Stimulated activated CD8-positive, alpha-beta memory T cell treated with anti-CD3 and anti-CD28 coated beads, Interleukin-7, amount 100 ng/mL, for 1 hour (primary cell): ENCODE measurements around the gene RBM38.

Experiments used
- DNase-seq, 2 donors: peaks; one replicate each; pipeline ENCODE4 v3.0.0-alpha.2; 2020; ENCODE audit warnings: low read depth in 2 of 2

Gene RBM38

DNA sequence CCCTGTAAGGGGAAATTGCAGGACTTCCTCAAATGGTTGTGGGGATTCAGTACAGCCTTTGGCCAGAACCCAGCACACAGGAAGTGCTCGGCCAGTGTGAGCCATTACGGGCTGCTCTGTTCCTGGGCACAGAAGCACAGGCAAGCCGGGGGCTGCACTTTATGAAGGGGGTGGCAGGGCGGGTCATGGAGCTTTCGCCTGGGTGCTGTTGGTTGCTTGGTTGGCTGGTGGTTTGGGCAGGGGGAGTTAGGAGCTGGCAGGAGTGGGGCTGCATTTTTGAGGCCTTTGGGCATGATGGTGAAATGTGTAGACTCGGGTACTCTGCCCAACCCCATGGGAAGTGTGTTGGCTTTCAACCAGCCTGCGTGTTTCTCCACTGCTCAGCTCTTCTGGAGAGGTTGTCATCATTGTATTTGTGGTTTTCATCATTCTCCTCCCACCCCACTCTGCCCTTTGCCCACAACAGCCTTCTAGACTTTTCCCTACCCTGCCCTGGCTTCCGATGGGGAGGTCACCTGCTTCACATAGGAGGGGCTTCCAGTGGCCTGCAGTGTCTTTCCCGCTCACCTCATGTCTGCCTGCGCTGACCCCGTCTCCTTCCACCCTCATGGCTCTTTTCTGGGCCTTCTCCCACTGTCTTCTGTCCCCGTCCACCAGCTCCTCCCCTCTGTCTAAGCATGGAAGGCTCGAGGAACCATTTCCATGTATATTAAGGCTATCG is 16.1 kb upstream of the RBM38 start:
- DNase-seq = no peak

DNA sequence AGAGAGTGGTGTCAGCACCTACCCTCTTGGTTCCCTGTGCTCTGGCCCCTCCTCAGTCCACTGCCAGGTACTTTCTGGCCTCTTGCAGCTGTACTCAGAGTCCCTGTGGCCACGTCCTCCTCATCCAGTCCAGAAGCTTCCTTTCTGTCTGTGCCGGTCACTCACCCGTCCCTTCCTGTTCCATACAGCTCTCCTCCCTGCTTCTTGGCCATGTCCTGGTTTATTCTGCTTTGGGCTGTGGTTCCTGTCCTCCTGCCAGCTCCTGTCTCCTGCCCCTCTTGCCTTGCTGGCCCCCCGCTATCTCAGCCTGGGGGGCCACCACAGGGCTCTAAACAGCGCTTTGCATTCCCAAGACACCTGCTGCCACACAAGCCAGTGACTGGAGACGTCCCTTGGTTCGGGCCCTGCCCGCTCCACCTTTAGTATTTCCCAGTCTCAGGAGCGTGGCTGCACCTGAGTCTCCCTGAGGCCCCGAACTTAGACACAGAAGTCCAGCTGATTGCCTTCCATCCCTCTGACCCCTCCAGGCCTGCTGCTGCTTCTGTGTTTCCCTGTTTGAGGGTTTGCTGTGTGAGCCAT is 15.5 kb upstream of the RBM38 start:
- no peak for DNase-seq

DNA sequence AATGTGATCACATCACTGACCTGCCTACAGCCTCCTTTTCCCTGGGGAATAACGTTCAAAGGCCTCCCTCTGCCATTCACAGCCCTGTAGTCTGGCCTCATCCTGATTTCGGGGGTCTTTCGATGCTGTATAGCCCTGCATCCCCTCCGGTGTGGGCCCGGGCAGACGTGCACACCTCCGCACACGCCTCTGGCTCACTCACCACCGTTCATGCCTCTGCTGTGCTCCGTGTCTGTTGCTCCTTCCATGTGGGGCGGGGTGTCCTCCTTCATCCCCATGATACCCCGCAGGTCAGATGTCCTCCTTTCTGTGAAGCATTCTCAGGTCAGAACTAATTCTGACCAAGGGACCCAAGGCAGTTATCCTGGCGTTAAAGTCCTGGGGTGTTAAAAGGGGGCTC is 13.8 kb upstream of the RBM38 start:
- DNase-seq = no peak

DNA sequence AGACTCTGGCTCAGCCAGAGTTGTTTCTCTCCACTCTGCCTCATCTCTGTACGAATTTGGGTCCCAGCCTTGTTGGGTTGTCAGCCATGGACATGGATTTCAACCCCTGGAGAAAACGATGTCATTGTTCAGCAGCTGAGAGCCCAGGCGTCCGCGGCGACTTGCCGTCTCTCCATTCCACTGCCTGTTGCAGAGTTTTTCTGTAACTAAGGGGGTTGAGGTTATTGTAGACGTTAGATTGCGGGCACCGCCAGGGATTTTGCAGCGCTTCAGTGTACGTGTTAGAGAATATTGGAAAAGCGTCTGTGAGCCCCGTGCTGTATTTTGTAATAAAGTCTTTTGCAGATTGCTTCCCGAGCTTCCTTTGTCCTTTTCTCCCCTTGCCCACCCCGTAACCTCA is 13.1 kb upstream of the RBM38 start:
- DNase-seq = no peak

DNA sequence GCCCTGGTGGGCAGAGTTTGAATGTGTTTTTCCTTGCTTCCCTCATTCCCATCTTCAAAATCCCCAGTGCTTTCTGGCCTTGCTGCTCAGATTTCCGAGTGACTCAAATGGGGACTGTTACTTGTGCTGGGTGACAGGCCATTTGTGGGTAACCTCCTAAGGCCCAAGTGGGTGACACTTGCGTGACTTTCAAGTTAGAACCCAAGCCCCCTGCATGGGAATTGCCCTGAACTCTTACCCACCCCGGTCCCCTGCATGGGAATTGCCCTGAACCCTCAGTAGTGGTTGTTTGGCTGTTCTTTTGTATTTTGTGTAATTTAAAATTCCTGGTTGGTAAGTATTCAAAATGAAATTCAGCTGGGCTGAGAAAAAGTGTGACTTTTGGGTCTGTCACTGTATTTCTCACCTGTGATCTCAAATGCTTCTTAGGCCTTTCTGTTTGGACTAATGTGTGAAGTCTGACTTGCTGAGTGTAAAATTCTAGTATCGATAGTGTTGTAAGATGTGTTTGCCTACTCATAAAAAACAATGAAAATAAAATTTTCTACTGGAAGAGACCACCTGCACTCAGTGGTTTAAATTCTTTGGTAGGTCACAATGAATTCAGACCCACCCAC is 12.4 kb upstream of the RBM38 start:
- DNase-seq = no peak

DNA sequence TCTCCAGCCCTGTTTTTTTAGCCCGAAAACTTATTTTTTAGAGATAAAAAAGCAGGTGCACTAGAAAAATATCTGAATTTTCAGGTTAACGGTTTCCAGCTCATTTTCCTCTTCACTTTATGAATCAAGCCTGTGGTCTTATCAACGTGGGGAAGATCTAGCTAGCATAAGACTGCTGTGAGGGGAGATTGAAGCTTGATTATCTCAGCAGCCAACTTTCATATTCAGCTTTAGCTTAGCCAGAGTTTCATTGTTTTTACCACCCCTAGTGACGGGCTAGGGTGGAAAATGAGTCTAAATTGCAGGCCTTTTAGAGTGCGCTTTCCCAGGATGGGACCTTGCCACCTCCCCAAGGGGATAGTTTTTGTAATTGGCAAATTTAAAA is 11.9 kb upstream of the RBM38 start:
- DNase-seq = no peak

DNA sequence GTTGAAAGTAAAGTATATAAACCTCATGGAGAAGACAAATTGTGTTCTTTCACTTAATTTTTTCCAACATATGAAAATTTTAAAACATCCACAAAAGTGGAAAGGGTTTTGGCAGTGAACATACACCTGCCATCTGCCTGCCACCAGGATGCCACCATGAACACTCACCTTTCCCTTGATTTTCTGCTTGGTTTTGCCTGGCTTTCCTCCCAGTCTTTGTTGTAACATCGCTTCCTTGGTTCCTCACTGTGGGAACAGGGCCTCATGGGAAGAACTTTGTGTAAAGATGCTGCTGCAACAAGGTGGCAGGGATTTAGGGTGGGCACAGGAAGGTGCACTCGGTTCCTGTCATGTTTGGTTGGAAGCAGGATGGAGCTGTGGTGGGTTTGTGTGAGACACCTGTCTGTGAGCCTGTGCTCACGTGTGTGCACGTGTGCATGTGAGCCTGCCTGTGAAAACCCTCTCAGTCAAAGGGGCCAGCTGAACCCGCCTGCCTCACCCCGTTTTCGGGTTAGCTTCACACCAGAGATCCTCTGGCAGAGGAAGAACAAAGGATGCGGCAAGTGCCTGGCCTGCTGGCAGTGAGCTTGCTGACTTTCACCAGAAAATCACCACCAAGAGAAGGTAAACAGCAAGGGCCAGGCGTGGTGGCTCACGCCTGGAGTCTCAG is 11.0 kb upstream of the RBM38 start:
- DNase-seq = no peak

DNA sequence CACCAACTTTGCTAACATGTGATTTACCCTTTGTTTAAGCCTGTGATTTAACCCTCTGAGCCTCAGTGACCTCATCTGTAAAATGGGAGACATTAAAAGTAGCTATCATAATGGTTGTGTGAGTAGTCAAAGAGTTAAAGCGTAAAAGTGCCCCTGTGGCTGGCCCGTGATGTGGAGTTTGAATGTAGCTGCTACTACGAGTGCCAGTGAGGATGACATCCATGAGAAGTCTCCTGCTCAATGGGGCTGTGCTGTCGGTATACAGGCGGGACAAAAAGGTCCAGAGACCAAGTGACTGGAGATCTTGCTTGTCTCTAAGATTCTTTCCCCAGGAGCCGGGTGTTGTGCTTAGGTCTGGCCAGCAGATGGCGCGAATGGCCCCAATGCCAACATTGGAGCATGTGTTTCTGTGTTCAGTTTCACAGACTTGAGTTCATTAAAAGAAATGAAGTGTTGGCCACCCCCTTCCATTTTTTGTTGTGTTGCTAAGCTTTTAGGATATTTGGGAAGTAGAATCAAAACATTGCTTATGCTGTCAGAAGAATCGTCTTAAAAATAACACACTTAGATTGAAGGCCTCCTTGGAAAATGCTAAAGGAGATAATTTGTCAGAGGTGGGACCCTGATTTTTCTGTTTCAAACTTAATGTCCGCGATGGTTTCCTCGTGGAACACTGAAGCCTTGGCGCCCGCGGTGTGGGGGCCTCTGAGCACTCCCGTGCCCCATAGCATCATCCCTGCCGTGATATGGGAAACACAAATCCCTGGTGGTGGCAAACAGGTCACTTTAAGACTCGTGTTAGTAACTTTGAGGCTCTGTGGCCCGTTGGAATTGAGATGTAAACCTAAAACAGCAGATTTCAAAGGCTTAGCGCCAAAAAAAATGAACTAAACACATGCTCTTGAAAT is 9.3 kb upstream of the RBM38 start:
- peak; percentile 65 to 79 for DNase-seq

DNA sequence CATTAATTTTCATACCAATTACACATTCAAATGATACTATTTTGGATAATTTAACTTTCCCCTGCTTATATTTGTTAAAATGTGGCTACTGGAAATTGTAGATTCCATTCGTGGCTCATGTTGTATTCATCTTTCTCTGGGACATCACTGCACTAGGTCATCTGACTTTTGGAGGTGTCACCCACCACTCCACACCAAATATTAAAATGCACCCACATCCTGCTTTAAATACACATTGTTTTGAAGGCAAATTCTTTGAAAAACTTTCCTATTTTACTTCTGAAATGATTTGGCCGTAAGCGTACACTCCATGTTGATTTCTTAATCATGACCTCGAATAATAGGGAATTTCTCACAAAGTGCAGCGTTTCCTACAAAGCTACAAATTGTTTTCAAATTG is 8.7 kb upstream of the RBM38 start:
- no peak for DNase-seq

DNA sequence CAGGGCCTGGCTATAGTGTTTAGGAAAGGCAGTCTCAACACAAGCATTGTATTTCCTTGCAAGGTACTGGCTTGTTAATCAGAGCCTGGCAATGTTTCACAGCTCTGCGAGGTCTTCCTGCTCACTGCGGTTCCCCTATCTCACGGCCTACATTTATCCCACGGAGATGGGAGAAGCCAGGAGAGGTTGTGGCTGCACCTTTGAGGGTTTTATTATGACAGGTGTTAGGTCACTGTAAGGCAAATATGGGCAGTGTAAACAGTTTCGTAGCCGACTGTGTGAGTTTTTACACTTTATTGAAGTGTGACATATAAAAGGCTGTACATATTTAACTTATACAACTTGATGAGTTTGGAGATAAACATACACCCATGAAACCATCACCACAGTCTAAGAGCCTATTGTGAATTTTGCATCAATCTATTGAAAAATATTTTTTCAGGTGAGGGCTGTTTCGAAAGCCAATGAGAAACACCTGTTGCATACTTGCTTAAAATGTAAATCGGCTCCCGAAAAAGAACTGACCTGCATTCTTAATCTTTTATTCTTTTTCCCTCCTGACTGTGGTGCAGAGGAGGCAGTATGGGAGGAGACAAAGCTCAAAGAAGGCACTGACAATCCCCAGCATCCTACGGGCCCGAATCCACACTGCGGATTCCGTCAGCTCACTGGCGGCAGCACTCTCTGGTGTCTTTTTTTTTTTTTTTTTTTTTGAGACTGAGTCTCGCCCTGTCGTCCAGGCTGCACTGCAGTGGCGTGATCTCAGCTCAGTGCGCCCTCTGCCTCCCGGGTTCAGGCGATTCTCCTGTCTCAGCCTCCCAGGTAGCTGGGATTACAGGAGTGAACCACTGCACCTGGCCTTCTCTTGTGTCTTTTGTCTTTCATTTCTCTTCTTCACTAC is 7.5 kb upstream of the RBM38 start:
- DNase-seq = no peak

DNA sequence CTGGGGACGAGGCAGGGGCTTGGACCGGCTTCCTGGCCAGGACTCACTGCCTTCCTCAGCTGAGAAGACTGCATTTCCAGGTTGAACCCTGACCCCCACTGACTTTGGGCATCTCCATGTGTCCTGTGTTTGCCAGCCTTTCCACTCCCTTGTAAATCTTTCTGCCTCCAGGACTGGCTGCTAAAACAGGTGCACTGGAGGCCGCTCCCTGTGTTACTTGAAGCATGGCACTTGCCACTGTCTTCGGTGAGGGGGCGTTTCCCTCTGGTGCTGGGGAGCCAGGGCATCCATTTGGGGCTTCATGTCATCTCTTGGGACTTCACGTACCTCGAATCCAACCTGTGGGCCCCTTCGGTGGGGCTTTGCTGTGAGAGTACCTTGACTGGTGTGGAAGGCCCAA is 6.7 kb upstream of the RBM38 start:
- DNase-seq = no peak

DNA sequence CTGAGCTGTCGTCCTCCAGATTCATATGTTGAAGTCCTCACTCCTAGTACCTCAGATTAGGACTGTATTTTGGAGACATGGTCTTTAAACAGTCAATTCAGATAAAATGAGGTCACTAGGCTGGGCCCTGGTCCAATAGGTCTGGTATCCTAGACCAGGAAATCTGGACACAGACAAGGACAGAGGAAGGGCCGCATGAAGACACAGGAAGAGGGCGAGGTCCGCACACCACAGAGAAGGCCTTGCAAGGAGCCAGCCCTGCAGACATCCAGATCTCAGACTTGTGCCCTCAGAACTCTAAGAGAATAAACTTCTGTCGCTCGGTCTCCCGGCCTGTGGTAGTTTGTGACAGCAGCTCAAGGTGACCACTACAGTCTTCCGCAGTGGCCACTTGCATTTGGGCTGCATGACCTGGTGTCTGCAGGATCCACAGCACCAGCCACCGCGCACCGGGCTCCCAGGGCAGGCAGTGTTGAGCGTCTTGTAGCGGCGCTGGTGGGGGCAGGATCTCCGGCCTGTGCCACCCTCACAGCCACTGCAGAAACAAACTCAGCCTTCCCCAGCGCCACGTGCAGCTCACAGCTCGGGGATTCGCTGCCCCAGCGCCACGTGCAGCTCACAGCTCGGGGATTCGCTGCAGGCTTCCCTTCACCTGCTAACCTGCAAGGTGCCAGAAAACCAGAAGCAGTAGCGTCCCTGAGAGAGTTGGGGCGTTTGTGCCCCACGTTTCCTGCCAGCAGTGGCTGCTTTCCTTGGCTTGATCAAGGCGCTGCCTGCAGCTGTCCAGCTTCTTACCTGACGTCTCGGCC is 6.0 kb upstream of the RBM38 start:
- no peak for DNase-seq

DNA sequence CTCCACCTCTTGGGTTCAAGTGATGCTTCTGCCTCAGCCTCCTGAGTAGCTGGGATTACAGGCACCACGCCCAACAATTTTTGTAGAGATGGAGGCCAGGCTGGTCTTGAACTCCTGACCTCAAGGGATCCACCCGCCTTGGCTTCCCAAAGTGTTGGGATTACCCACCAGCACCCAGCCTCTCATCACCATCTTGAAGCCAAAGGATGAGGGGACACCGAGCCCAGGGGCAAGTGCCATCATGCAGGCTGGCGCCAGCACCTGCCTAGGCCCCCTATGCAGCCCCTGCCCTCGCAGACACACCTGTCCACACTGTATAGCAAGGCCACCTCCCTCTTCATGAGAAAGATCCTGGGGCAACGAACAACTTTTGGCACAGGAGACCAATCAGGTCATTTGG is 5.3 kb upstream of the RBM38 start:
- DNase-seq = no peak

DNA sequence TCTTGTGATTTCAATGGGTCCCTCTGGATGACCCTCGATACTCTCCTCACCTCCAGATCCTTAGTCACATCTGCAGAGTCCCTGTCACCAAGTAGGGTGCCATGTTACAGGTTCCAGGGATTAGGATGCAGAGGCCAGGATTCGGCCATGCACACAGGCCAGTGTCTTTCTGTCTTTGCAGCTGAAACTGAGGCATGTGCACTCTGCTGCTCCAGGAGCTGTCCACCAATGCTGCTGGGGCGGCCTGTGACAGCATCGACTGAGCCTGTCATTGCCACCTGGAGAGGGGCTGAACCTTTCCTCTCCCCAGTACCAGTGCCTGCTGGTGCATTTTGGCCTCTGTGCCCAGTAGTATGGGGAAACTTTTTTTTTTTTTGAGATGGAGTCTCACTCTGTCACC is 4.4 kb upstream of the RBM38 start:
- DNase-seq = no peak

DNA sequence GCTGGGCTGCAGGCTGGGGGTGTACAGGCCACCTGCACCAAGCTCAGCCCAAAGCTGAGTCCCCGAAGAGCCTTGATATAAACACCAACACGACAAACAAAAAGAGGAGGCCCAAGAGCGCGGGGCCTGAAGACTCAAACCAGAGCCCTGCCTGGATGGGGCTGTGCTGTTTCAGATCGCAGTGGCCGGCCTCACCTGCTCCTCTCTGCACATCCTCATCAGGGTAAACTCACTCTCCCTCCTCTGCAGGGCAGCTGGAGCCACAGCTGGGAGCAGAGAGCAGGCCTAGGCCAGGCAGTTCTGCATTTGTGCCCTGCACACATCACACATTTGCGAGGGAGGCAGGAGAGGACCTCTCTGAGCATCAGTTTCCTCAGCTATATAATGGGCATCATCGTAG is 3.7 kb upstream of the RBM38 start:
- no peak for DNase-seq

DNA sequence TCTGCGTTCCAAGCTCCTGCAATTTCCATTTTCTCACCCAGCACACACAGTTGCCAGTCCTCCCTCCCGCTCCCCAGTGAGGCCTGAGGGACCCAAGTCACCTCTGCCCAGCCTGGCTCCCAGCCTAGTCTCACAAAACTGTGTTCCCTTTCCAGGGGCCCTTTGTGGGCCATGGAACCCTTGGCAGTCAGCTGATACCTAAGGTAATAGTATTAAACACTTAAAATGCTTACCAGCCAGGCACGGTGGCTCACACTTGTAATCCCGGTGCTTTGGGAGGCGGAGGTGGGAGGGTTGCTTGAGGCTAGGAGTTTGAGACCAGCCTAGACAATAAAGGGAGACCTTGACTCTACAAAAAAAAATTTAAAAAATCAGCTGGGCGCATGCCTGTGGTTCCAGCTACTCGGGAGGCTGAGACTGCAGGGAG is 3.2 kb upstream of the RBM38 start:
- DNase-seq = no peak

DNA sequence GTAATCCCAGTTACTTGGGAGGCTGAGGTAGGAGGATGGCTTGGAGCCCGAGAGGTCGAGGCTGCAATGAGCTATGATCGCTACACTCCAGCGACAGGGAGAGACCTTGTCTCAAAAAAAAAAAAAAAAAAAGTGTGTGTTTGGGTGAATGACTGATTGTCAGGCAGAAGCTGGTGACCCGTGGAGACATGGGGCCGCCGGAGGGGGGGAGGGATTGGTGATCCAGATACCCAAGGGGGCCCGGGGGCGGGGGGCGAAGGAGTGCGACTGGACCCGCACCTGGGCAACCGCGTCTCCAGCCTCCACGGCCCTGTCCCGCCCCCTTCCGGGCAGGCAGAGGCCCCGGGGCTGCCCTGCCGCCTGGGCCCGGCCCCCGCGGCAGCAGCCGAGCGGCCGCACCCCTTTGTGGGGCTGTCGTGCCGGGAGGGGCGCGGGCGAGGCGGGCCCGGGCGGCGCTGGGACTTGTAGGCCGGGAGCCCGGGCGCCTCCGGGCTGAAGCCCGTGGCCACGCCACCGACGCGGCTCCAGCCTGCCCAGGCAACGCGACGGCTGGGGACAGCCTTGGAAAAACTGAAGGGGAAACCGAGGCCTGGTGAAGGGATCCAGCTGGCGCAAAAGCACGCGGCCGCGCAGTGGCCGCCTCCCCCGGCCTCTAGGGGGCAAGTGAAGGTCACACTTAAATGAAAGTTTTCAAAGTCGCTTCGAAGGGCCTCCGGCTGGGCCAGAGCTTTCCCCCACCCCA is 2.1 kb upstream of the RBM38 start:
- no peak for DNase-seq

DNA sequence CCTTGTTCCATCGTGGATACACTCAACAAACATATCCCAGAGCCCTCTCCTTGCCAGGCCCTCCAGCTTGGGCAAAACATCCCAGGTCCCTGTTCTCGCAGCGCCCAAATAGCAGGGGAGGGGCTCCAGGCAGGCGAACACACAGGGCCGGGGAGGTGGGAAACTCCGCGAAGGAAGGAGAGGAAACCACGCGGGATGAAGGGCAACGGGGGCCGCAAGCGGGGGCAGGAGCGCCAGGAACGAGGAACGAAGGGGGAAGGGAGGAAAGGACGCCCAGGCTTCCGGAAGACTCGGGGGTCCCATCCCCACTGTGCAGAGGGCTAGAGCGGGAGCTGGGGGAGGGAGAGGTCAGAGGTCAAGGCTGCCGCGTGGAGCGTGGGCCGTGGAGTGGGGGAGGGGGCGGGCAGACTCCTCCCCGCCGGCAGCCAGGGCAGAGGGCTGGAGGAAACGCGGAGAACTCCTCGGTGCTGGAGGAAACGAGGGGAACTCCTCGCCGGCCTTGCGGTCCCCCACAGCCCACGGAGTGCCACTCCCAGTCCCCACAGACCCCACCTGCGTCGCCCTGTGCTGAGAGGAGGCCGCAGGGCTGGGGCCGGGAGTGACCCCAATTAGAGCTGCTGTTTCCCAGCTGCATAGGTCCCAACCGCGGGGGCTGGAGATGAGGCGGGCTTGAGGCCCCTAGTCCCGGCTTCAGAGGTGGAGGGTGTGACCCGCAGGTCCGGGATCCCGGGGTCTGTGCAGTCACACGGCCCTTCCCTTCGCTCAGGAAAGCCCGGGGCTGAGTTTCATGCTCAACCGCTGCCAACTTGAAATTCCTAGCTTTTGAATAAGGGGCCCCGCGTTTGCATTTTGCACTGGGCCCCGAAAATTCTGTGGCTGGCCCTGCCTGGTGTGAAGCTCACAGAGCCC is 1.2 kb upstream of the RBM38 start:
- no peak for DNase-seq
